NCI-H510A treated with DMSO at 0.1 percent for 48 hours (cell line): ENCODE results near the gene PCLAF.

Experiments used
- DNase-seq: peaks from one replicate; lab custom pipeline; 2025; lab: John Stamatoyannopoulos, UW

The PCLAF gene

GRCh38 chr15:64315216-64315615, 66.0 kb downstream of the PCLAF start:
- no peak for DNase-seq

GRCh38 chr15:64314456-64314855, 66.8 kb downstream of the PCLAF start:
- no peak for DNase-seq
